Endothelial cell of umbilical vein (primary cell): ENCODE results near the gene RMND5A.

Experiments
- CTCF ChIP-seq, 2 donors: IDR thresholded peaks; 1 replicate in 1 of 2; 2 replicates in 1 of 2; pipeline ENCODE4 v1.5.1; 2011; ENCODE audit warnings: low read length in 2 of 2, mild to moderate bottlenecking in 2 of 2, moderate library complexity in 2 of 2, control low read depth in 1 of 2, inconsistent platforms in 1 of 2, low read depth in 1 of 2; ENCODE audit not compliant: insufficient read depth in 1 of 2; ENCODE audit errors: extremely low read depth in 1 of 2
- EZH2 ChIP-seq: IDR thresholded peaks from 2 replicates; pipeline ENCODE4 v1.6.1; 2012; ENCODE audit warnings: borderline replicate concordance, low read depth, mild to moderate bottlenecking, moderate library complexity, low read length, inconsistent platforms; ENCODE audit not compliant: severe bottlenecking
- GATA2 ChIP-seq: IDR thresholded peaks from 2 replicates; pipeline ENCODE4 v1.7.0; 2011; ENCODE audit warnings: low read depth, mild to moderate bottlenecking, moderate library complexity, mixed read lengths, low read length; ENCODE audit not compliant: insufficient read length, insufficient read depth
- JUN ChIP-seq: IDR thresholded peaks from 2 replicates; pipeline ENCODE4 v1.6.1; 2011; ENCODE audit warnings: borderline replicate concordance, low read depth; ENCODE audit not compliant: insufficient read length, insufficient read depth
- MYC ChIP-seq: IDR thresholded peaks from one replicate; pipeline ENCODE4 v1.6.1; 2011; ENCODE audit warnings: mild to moderate bottlenecking, low read depth, low read length
- POLR2A ChIP-seq: IDR thresholded peaks from 2 replicates; pipeline ENCODE4 v1.6.1; 2012; ENCODE audit warnings: low read depth, mild to moderate bottlenecking, control low read depth, low read length
- POLR2AphosphoS5 ChIP-seq: IDR thresholded peaks from 2 replicates; pipeline ENCODE4 v1.6.1; 2012; ENCODE audit warnings: low read depth, mild to moderate bottlenecking, control low read depth, low read length, moderate library complexity; ENCODE audit not compliant: insufficient read depth

GRCh38 chr2:86786001-86786536, 66.0 kb downstream of the RMND5A start:
- no peak for TF ChIP-seq CTCF (IDR thresholded peaks at IDR 0.05; ENCODE audit: extremely low read depth in 1 of 2, insufficient read depth in 1 of 2, low read depth in 1 of 2, low read length in 2 of 2)
- TF ChIP-seq EZH2 = no peak
- no peak for TF ChIP-seq MYC
- no peak for TF ChIP-seq POLR2AphosphoS5
- no peak for TF ChIP-seq GATA2
- TF ChIP-seq POLR2A = no peak
- TF ChIP-seq JUN = no peak
